ENCODE measurements around the gene GNRHR. TPM values are rescaled to one million over a fixed set of nuclear protein-coding genes. Genes with fewer than 3 reads are reported as not detected.
A peak's percentile ranks its signal among the peaks of the same experiment; 100 is the strongest.

The GNRHR gene
- total RNA-seq, 1 experiment from 2014 or later: not detected

GRCh38 chr4:67723949-67724348 is 30.2 kb downstream of the GNRHR start:
- H3K27me3 Mint-ChIP-seq (ENCODE audit: insufficient read depth, unreplicated experiment): no peaks in the 10 kb centered on the region
- H3K36me3 ChIP-seq (ENCODE audit: control insufficient read depth, insufficient read depth, low read length): no peaks in the 10 kb centered on the region; the same call in 1 of the 2 replicates
- no TSS peak for BruUV-seq (replicated peaks)
- H3K4me3 ChIP-seq (ENCODE audit: low read depth, low read length): no peak overlapping the region
- POLR2A ChIA-PET: no interaction called here
- no peaks in the 10 kb centered on the region for H3K27me3 ChIP-seq (replicated peaks; ENCODE audit: control insufficient read depth, insufficient read depth, low read length)
- H3K27ac Mint-ChIP-seq (ENCODE audit: unreplicated experiment): peak overlapping the region; percentile 51
- TF ChIP-seq CTCF (IDR thresholded peaks at IDR 0.05; ENCODE audit: insufficient read depth in 1 of 2, low read depth in 1 of 2, low read length in 1 of 2, severe bottlenecking in 1 of 2, unreplicated experiment in 1 of 2): no peak
- H3K9me3 ChIP-seq: no peaks in the 10 kb centered on the region
- DNase-seq: no peak
- peaks cover 17% of the 10 kb centered on the region for H3K9me3 Mint-ChIP-seq (ENCODE audit: unreplicated experiment)
- intact Hi-C loops (cut with micrococcal nuclease; ENCODE audit: unreplicated experiment): no loop called here
- peaks cover 17% of the 10 kb centered on the region for H3K4me1 ChIP-seq
- H3K4me3 Mint-ChIP-seq (ENCODE audit: unreplicated experiment): no peak overlapping the region
- H3K36me3 Mint-ChIP-seq (ENCODE audit: insufficient read depth, unreplicated experiment): no peaks in the 10 kb centered on the region
- CTCF ChIA-PET: interaction anchor here (0.8 kb wide), 1 partner anchor 23 kb away, joined by 3 read pairs; the partner anchor contains the start of gene UBA6
- peaks cover 7% of the 10 kb centered on the region for H3K4me1 Mint-ChIP-seq (ENCODE audit: low read depth, unreplicated experiment)

GRCh38 chr4:67723341-67723740 is 30.8 kb downstream of the GNRHR start:
- peaks cover 7% of the 10 kb centered on the region for H3K4me1 Mint-ChIP-seq (ENCODE audit: low read depth, unreplicated experiment)
- no TSS peak for BruUV-seq (replicated peaks)
- ChIA-PET POLR2A (no interaction called here), CTCF (no interaction called here)
- peaks cover 11% of the 10 kb centered on the region for H3K9me3 Mint-ChIP-seq (ENCODE audit: unreplicated experiment)
- H3K4me1 ChIP-seq: peaks cover 17% of the 10 kb centered on the region
- no peak for TF ChIP-seq CTCF (IDR thresholded peaks at IDR 0.05; ENCODE audit: insufficient read depth in 1 of 2, low read depth in 1 of 2, low read length in 1 of 2, severe bottlenecking in 1 of 2, unreplicated experiment in 1 of 2)
- H3K27me3 ChIP-seq (replicated peaks; ENCODE audit: control insufficient read depth, insufficient read depth, low read length): no peaks in the 10 kb centered on the region
- DNase-seq: no peak
- H3K36me3 Mint-ChIP-seq (ENCODE audit: insufficient read depth, unreplicated experiment): no peaks in the 10 kb centered on the region
- no peaks in the 10 kb centered on the region; the same call in 1 of the 2 replicates for H3K36me3 ChIP-seq (ENCODE audit: control insufficient read depth, insufficient read depth, low read length)
- no peak overlapping the region for H3K4me3 ChIP-seq (ENCODE audit: low read depth, low read length)
- peak overlapping the region; percentile 51 for H3K27ac Mint-ChIP-seq (ENCODE audit: unreplicated experiment)
- H3K9me3 ChIP-seq: no peaks in the 10 kb centered on the region
- H3K4me3 Mint-ChIP-seq (ENCODE audit: unreplicated experiment): no peak overlapping the region
- H3K27me3 Mint-ChIP-seq (ENCODE audit: insufficient read depth, unreplicated experiment): no peaks in the 10 kb centered on the region
- intact Hi-C loops (cut with micrococcal nuclease; ENCODE audit: unreplicated experiment): no loop called here

- DNase-seq: peak; percentile 31 to 48
- CTCF ChIA-PET: interaction anchor here (0.6 kb wide), 1 partner anchor 654 kb away, joined by 3 read pairs; no protein-coding TSS in a partner anchor
- intact Hi-C loops (cut with micrococcal nuclease; ENCODE audit: unreplicated experiment): no loop called here
- H3K4me3 Mint-ChIP-seq (ENCODE audit: unreplicated experiment): no peak overlapping the region
- H3K9me3 ChIP-seq: no peaks in the 10 kb centered on the region
- H3K4me1 Mint-ChIP-seq (ENCODE audit: low read depth, unreplicated experiment): peaks cover 7% of the 10 kb centered on the region
- no peak overlapping the region for H3K4me3 ChIP-seq (ENCODE audit: low read depth, low read length)
- H3K9me3 Mint-ChIP-seq (ENCODE audit: unreplicated experiment): peaks cover 10% of the 10 kb centered on the region
- no peaks in the 10 kb centered on the region for H3K27me3 Mint-ChIP-seq (ENCODE audit: insufficient read depth, unreplicated experiment)
- H3K36me3 Mint-ChIP-seq (ENCODE audit: insufficient read depth, unreplicated experiment): no peaks in the 10 kb centered on the region
- peaks cover 17% of the 10 kb centered on the region for H3K4me1 ChIP-seq
- H3K36me3 ChIP-seq (ENCODE audit: control insufficient read depth, insufficient read depth, low read length): no peaks in the 10 kb centered on the region; the same call in 1 of the 2 replicates
- no peaks in the 10 kb centered on the region for H3K27me3 ChIP-seq (replicated peaks; ENCODE audit: control insufficient read depth, insufficient read depth, low read length)
- POLR2A ChIA-PET: no interaction called here
- TF ChIP-seq CTCF (IDR thresholded peaks at IDR 0.05; ENCODE audit: insufficient read depth in 1 of 2, low read depth in 1 of 2, low read length in 1 of 2, severe bottlenecking in 1 of 2, unreplicated experiment in 1 of 2): no peak
- peak overlapping the region; percentile 65 for H3K27ac Mint-ChIP-seq (ENCODE audit: unreplicated experiment)
- BruUV-seq (replicated peaks): no TSS peak
Observed at GRCh38 chr4:67721770-67722597, 32.2 kb downstream of the GNRHR start.

Data from Caco-2 (cell line).